Measurements from ENCODE around the gene TPP2.

Gene TPP2

DNA sequence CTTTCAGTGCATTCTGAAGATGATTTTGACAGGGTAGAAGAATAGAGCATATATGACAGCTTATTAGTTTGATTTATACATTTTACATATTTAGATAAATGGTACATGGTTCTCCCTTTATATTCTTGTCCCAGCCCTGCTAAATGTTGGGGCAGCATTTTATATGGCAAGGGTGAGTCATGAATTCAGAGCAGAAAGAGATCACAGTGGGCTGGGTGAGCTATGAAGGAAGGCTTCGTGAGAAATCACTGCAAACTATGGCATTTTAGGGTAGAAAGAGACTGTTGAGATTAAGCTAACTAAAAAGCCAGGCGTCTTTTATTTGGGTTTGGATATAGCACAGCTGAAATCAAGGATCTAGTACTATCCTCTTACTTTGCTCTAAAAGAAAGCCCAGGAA is 122.0 kb downstream of the TPP2 start:
- no peaks in the 10 kb centered on the region for H3K36me3 Mint-ChIP-seq
- H3K9me3 Mint-ChIP-seq = no peaks in the 10 kb centered on the region
- no peak overlapping the region for H3K27ac Mint-ChIP-seq
- CTCF ChIA-PET = no interaction called here
- no peak for DNase-seq
- H3K27me3 Mint-ChIP-seq = peaks cover 17% of the 10 kb centered on the region
- H3K4me3 Mint-ChIP-seq = no peak overlapping the region
- H3K4me1 Mint-ChIP-seq = no peaks in the 10 kb centered on the region

DNA sequence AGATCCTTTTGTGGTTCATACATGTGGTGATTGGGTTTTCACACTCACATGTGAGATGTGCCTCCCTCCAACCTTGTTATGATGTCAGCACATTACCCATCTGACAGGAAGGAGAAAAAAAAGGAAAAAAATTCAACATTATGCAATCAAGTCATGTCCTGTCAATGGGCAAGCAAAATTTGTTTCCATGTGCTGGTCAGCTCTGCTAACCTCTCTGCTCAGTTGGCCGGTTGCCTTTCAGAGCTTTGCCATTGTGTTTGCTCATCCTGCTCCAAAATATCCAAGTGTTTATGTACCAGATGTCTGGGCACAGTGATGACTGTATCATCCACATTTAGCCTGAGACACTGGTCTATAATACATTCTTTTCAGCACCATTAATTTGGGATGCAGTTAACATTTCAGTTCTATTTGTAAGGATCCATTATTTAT is 125.0 kb downstream of the TPP2 start:
- CTCF ChIA-PET = interaction anchor here (1.2 kb wide), 1 partner anchor 130 kb away, joined by 4 read pairs; no protein-coding TSS in a partner anchor
- H3K9me3 Mint-ChIP-seq = no peaks in the 10 kb centered on the region
- H3K4me3 Mint-ChIP-seq = no peak overlapping the region
- H3K27me3 Mint-ChIP-seq = peaks cover 17% of the 10 kb centered on the region
- no peak overlapping the region for H3K27ac Mint-ChIP-seq
- H3K4me1 Mint-ChIP-seq = no peaks in the 10 kb centered on the region
- no peaks in the 10 kb centered on the region for H3K36me3 Mint-ChIP-seq
- DNase-seq = no peak

DNA sequence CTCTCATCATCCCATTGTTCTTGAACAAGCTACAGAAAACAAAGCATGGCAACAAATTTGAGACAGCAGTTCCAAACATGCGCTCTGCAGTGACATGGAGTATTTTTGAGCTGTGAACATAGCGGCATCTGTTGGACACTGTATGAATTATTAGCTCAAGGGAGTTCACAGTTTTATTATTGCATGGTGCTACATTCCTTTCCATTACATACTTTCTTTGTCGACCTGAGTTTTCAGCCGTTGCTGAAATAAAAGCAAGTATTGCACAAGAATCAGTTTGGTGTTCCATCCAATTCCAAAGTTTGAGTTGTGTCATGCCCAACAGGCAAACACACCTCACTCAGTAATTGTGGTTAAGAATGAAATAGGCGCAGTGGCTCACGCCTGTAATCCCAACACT is 128.1 kb downstream of the TPP2 start:
- Mint-ChIP-seq H3K4me3 (no peak overlapping the region), H3K27ac (no peak overlapping the region), H3K27me3 (peaks cover 13% of the 10 kb centered on the region), H3K36me3 (no peaks in the 10 kb centered on the region), H3K9me3 (no peaks in the 10 kb centered on the region), H3K4me1 (no peaks in the 10 kb centered on the region)
- CTCF ChIA-PET = interaction anchor here (0.9 to 2.4 kb wide), 10 partner anchors 12 to 335 kb away, joined by 3 to 19 read pairs (median 3); partner anchors contain the start of gene TPP2
- no peak for DNase-seq

DNA sequence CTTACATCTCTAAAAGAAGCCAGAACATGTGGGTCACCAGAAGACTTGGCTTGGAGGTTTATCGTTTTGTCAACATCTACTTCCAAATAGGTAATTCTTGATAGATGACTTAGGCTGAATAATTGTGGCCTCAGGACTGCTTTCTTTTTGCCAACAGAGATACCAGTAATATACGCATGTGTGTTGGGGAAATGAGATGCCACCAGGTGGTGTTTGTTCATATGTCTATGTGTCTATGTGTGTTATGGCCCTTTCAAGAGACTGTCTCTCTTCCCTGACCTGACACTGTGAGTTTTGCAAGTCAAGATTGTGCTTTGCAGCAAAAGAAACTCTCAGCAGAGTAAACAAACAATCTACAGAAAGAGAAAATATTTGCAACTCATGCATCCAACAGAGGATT is 129.6 kb downstream of the TPP2 start:
- peak; percentile 51 for DNase-seq
- H3K9me3 Mint-ChIP-seq = no peaks in the 10 kb centered on the region
- H3K27me3 Mint-ChIP-seq = peaks cover 18% of the 10 kb centered on the region
- CTCF ChIA-PET = no interaction called here
- no peaks in the 10 kb centered on the region for H3K4me1 Mint-ChIP-seq
- H3K36me3 Mint-ChIP-seq = no peaks in the 10 kb centered on the region
- no peak overlapping the region for H3K27ac Mint-ChIP-seq
- H3K4me3 Mint-ChIP-seq = no peak overlapping the region

All from activated naive CD4-positive, alpha-beta T cell treated with anti-CD3 and anti-CD28 coated beads, Interleukin-2, amount 10 ng/mL, durations not matched to agents 7 days and 5 days (primary cell).